HG03432 (cell line): ENCODE measurements around the gene TUBGCP2.
A peak's percentile ranks its signal among the peaks of the same experiment; 100 is the strongest.

Source experiments
- ATAC-seq: cut with Tn5 transposase; IDR thresholded peaks from one replicate; pipeline ENCODE4 v1.9.1; 2021; ENCODE audit warnings: mild to moderate bottlenecking, moderate library complexity; ENCODE audit not compliant: unreplicated experiment

TUBGCP2 gene

GRCh38 chr10:133344236-133344635 is 35.6 kb upstream of the TUBGCP2 start:
- ATAC-seq = no peak

GRCh38 chr10:133343558-133343957 is 34.9 kb upstream of the TUBGCP2 start:
- no peak for ATAC-seq

GRCh38 chr10:133342942-133343341 is 34.3 kb upstream of the TUBGCP2 start:
- no peak for ATAC-seq

GRCh38 chr10:133341983-133342382 is 33.3 kb upstream of the TUBGCP2 start:
- no peak for ATAC-seq

GRCh38 chr10:133339708-133340380 is 31.2 kb upstream of the TUBGCP2 start:
- no peak for ATAC-seq

GRCh38 chr10:133338080-133339071 is 29.7 kb upstream of the TUBGCP2 start:
- no peak for ATAC-seq

- ATAC-seq = no peak
These were observed 28.7 kb upstream of the TUBGCP2 start for GRCh38 chr10:133337370-133337725.

GRCh38 chr10:133336577-133337369 is 28.1 kb upstream of the TUBGCP2 start, which contains the start of gene CALY:
TSS of gene CALY (minus strand) at chr10:133336896. CDS start at chr10:133328989, 7,907 bp downstream.
- peak; percentile 36 for ATAC-seq

- ATAC-seq = no peak
These were observed 27.5 kb upstream of the TUBGCP2 start for GRCh38 chr10:133336118-133336576.

GRCh38 chr10:133335246-133336117 is 26.8 kb upstream of the TUBGCP2 start:
- peak; percentile 53 for ATAC-seq

- ATAC-seq = peak; percentile 39
These were observed 26.0 kb upstream of the TUBGCP2 start for GRCh38 chr10:133334503-133335245.

GRCh38 chr10:133332936-133333699 is 24.4 kb upstream of the TUBGCP2 start:
- ATAC-seq = no peak

- peak; percentile 90 for ATAC-seq
These were observed 21.0 kb upstream of the TUBGCP2 start for GRCh38 chr10:133329491-133330202.

GRCh38 chr10:133328358-133329343 is 20.0 kb upstream of the TUBGCP2 start:
- ATAC-seq = no peak

- no peak for ATAC-seq
These were observed 19.1 kb upstream of the TUBGCP2 start for GRCh38 chr10:133327651-133328357.
